ENCODE data around the gene WNK1. TPM values are rescaled to one million over a fixed set of nuclear protein-coding genes. Genes with fewer than 3 reads are reported as not detected.

Gene WNK1
- total and polyA plus RNA-seq, 2 of the 8 experiments (the other 6 are each of a cell fraction or from before 2014, with no cell fraction given): 88.2 to 157 TPM

- no peak for TF ChIP-seq CHD7 (IDR thresholded peaks at IDR 0.05; ENCODE audit: insufficient replicate concordance, low read length)
- no peak for TF ChIP-seq USF2 (IDR thresholded peaks at IDR 0.05; ENCODE audit: low read length)
- TF ChIP-seq KDM1A (IDR thresholded peaks at IDR 0.05; ENCODE audit: borderline replicate concordance, low read length): no peak
- no peak for TF ChIP-seq E2F6 (IDR thresholded peaks at IDR 0.05)
- no peak for TF ChIP-seq CBX5 (IDR thresholded peaks at IDR 0.05; ENCODE audit: low read depth, low read length)
- TF ChIP-seq ATF3 (IDR thresholded peaks at IDR 0.05; ENCODE audit: insufficient read depth, low read depth, low read length): 0 out of 2 replicates have a peak, but pooled peaks have one; percentile 29
- TF ChIP-seq YY1 (IDR thresholded peaks at IDR 0.05; ENCODE audit: low read depth, low read length): peak; percentile 16; the same call in 1 of the 2 replicates
Observed at GRCh38 chr12:751999-752694, at the start of gene WNK1 (continued).

All from H1 (cell line).